NCI-H1092 (cell line): ENCODE measurements around the gene SLC11A2.
"Not testable (repeated sequence)": the region's sequence is repeated elsewhere in the genome, so short reads cannot be mapped to it uniquely, and the experiment has no call there.

Experiments used
- DNase-seq: peaks from one replicate; lab custom pipeline; 2025; lab: John Stamatoyannopoulos, UW

Gene SLC11A2

DNA sequence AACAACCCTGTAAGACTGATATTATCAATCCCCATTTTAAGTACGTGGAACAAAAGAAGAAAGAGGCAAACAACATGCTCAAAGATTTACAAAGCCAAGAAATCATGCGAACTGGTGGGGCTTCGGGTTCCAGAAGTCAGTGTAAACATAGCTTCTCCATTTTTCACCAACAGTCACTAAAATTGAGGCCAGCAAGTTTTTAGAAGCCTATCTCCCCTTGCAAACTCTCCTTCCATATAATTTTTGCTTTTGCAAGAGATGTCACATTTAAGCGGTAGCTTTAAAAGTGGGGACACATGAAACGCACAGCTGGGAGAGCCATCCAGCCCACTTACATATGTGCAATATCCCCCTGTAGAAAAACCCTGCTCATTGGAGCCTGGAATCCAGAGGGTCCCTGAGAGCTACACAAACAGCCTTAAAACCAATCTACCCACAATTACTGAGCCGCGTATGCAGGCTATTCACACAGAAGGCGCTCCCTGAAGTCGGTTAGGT, 797 bp downstream of the SLC11A2 start:
- DNase-seq = peak; percentile 40

DNA sequence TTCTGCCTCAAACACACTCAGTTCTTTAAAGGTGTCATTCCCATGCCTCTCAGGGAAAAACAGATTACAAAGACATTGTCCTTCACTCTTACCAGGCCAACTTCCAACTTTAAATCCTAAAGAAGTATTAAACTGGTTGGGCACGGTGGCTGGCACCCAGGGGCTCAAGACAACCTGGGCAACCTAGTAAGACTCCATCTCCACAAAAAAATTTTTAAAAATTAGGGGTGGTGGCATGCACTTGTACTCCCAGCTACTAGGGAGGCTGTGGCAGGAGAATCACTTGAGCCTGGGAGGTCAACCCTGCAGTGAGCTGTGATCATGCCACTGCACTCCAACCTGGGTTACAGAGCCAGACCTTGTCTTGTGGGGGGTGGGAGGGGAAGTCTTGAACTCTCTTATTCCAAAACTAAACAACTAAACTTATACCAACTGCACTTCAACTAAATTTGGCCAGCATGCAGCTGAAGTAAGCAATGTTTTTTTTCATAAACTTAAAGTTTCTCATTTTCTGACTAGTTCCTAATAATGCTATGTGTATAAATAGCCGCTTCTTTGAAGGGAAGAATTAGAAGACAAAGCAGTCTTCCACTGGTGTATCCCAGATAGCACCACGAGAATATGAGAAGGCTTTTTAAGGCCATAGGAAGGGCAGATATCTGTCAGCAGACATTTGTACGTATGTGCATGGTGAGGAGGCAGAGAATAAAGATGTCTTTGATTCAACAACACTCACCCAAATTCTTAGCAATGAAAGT, 2.4 kb downstream of the SLC11A2 start:
- DNase-seq = no peak

DNA sequence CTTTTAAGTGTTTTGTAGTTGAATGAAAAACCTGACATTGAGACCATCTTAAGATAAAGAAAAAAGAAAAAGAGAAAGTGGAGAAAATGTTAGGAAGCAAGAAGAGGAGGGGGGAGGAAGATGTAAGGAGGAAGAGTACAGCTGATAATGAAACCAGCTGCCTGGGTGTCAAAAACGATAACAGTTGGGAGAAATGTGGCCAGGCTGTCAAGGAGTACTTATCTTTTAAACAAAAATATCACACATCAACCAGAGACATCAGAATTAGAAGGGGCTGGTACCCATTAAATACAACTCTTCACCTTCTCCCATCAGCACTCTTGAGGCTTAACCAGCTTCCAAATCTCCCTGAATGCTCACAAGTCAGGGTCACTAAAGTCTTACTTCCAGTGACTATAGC, 4.5 kb downstream of the SLC11A2 start:
- DNase-seq = no peak

DNA sequence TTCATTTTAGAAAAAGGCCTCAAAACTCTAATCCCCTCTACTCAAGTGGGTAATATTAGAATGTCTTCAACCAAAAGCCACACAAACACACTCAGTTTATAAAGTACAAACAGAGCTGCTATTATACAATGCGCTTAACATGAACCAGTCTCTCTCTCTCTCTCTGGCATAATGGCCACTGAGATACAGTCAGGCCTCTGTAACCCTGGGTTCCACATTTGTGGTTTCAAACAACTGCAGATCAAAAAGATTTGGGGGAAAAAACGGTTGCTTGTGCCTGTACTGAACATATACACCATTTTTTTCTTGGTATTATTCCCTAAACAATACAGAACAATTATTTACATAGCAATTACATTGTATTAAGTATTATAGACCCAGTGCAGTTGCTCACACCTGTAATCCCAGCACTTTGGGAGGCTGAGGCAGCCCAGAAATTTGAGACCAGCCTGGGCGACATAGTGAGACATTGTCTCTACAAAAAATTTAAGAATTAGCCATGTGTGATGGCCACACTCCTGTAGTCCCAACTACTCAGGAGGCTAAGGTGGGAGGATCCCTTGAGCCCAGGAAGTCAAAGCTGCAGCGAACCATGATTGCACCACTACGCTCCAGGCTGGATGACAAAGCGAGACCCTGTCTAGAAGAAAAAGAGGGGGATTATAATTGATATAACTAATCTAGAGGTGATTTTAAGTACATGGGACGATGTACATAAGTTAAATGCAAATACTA, 5.6 kb downstream of the SLC11A2 start:
- no peak for DNase-seq

DNA sequence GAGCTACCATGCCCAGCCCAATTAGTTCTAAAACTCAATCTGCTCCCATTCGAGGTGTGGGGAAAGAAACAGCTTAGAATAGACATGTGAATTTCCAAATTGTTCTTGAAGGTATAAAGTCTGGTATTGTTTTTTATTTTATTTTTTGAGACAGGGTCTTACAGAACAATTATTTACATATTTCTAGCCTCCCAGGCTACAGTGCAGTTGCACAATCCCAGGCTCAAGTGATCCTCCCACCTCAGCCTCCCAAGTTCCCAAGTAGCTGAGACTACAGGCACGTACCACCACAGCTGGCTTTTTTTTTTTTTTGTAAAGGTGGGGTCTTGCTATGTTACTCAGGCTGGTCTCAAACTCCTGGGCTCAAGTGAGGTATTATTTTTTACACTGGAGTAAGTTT, 6.3 kb downstream of the SLC11A2 start:
- no peak for DNase-seq

DNA sequence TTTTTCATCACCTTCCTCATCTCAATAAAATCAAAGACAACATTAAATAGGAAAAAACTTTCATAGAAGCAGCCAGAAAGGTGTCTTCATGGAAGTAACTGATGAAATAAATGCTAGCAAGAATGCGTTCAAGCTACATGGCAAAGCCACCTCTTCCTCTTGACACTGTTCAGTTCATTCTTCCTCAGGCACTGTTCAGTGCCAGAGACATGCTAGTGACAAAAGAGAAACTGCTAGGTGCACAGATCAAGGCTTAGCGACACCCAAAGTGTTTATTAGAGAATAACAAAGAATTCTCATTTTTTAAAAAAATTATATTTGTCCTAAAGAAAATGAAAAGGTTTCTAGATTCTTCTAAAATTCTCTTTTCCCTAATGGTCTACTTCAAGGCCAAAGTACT, 7.2 kb downstream of the SLC11A2 start:
- no peak for DNase-seq

DNA sequence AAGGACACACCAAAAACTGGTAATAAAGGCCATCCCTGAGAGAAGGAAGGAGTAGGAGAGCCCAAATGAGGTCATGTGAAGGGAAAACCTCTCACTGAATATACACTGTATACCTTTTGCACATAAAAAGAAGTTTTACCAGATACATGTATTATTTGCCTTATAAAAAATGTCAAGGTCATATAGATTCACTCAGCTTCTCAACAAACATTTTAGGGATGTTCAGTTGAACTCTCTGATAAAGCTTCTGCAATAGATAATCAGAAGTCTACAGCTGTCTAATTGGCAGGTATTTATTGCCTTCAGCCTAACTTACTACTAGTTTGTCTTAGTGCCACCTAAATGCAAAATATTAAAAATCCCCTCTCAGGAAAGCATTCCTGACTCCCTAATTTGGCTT, 8.7 kb downstream of the SLC11A2 start:
- DNase-seq = no peak

DNA sequence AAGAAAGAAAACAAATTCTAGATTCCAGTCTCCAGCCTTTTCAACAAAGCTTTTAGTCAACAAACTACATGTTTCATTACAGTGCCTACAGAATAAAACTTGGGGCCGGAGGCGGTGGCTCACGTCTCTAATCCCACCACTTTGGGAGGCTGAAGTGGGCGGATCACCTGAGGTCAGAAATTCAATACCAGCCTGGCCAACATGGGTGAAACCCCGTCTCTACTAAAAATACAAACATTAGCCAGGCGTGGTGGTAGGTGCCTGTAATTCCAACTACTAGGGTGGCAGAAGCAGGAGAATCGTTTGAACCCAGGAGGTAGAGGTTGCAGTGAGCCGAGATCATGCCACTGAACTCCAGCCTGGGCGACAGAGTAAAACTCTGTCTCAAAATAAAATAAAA, 11.7 kb downstream of the SLC11A2 start:
- DNase-seq = not testable (repeated sequence)

DNA sequence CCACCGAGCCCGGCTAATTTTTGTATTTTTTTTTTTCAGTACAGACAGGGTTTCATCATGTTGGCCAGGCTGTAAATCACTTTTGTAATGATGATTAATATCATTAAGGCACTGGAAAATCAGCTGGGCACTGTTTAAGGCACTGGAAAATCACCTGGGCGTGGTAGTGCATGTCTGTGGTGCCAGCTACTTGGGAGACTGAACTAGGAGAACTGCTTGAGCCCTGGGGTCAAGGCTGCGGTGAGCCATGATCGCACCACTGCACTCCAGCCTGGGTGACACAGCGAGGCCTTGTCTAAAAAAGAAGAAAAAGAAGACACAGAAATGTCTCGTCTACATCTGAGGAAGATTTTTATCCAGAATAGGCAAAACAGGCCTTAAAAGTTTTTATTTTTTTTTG, 12.7 kb downstream of the SLC11A2 start:
- DNase-seq = no peak

DNA sequence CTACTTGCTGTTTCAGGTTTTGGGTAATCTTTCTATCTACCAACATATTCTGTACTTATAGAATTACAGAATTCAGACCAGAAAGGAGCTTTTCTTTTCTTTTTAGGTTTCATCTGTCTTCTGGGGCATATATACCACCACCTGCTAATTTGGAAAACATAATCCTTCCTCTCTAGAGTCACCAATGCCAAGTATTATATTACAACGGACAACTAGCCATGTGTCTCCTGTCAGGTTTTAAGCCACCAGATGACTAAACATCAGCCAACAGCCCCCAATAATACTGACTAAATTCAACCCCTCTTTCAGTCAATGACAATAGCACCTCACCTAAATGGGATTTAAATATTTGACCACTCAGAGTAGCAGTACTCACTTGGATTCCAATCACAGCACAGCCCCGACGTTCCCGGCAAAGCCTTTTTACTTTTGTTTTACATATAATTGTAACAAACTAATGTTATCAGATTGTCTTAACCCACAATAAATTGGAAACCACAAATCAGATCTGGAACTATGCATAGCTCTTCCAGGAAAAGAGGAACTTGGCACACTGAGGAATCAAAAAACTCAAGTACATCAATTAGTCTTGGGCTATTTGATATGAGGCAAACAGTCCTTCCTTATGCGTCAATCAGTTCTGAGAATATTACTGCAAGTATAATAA, 13.5 kb downstream of the SLC11A2 start:
- no peak for DNase-seq

DNA sequence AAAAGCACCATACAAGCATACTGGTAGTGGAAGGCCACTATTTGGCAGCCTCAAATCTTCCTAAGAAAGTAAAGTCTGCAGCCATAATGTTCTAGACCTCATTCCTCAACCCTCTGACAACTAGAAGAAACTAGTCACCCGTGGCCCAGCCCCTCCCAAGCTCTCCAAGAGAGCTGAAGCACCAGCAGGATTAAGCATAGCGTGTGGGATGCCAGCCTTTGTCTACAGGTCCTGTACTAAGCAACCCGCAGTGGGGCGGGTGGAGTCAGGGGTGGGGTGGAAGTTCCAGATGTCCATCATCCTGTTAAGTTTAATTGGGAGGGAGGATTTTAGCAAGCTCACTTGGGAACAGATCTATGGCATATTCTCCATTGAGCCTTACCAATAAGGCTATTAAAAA, 14.2 kb downstream of the SLC11A2 start:
- no peak for DNase-seq

DNA sequence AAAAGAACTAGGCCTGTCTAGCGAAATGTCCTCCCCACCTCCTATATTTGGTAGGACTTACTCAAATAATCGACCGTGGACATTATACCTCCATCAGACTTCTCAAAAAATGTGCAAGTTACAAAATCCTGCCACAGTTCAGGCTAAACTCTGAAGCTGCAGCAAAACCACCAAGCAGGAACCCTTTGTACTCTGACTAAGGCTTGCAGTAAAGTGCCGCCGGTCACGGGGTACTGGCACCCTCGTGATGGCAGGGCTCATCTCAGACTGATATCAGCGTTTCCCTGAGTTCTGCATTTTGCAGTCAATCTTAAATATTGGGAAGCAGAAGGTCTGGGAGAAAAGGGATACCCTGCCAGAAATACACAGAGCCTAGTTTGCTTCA, 17.1 kb downstream of the SLC11A2 start:
- DNase-seq = no peak

DNA sequence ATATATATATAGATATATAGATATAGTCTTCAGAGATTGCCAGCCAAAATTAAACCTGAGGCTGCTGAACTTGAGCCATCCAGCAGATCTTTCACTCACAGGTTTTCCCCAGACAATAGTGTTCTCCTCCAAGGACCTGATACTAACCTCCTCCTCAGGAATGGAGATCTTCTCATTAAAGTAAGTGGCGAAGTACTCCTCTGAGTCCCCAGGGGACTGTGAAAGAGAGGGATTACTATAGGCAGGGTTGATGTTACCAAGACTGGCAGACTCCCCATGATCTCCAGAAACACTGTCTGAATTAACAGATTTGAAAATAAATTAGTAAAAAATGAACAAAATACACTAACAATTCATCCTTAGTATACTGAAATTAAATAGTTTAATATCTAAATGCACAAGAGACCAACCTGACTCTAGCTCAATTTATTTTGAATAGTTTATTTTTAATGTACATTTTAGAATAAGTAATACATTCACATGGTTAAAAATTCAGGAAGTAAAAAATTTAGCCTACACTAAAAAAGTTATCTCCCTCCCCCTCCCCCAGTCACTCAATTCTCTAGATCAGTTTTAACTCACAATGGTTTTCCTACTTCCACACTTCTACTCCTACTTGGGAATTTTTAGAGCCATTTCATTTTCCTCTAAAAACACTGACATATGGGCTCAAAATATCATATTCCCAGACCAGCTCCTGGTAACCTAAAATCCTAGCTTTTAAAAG, 17.7 kb downstream of the SLC11A2 start:
- no peak for DNase-seq

DNA sequence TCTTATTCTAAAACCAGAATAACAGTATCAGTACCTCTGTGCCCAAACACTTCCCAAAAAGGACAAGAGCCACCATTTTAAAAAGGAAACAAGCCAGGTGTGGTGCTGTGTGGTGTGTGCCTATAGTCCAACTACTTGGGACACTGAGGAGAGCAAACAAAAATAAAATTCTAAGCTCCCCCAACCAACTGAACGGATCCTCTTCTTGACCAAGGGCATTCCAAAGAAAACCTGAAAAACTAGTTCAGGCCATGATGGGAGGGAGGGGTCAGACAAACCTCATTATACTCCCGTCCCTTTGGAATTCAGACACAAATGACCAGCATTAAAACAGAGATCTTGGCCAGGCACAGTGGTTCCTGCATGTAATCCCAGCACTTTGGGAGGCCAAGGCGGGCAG, 20.5 kb downstream of the SLC11A2 start:
- DNase-seq = no peak

DNA sequence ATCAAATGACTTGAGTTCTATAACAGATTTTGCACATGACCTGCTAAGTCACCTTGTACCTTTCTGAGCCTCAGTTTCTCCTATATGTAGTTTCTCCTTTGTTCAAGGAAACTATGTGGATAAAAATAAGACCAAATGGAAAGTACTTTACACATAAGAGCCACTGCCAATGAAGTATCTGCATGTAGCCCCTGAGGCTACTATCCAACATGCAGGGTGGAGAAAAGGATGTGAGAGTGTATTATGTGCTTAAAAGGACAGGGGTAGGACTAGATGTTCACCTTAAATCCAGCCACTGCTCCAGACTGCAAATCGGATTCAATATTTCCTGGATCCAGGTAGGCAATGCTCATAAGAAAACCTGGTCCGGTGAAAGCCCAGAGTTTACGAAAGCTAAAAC, 21.2 kb downstream of the SLC11A2 start:
- DNase-seq = no peak

DNA sequence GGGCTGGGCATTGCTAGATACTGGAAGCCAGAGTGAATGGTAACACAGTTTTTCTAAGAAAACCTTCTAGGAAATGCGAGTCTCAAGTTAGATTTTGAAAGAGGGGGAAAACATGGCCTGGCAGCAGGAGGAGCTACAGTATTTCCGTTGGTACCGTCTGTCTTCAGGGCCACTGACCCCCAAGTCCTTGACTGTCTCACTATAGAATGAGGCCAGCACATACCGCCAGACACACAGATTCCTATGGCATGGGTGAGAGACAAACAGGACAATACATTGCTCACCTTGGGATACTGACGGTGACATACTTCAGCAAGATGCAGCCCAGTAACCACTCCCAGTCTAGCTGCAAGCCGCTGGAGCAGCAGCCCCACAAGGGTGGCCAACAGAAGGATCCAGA, 21.7 kb downstream of the SLC11A2 start:
- no peak for DNase-seq

DNA sequence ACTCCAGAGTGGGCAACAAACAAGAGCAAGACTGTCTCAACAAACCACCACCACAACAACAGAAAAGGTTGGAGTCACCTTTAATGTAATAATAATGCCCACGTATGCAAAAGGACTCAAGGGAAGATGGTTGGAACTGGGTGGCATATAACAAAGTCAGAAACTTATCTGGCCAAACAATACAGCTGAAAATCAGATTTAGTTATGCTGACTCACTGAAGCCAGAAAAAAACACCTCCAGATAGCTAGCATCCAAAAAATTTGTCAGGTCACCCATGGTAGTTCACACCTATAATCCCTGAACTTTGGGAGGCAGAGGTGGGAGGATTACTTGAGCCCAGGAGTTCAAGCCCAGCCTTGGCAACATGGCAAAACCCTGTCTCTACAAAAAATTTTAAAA, 24.4 kb downstream of the SLC11A2 start:
- no peak for DNase-seq

DNA sequence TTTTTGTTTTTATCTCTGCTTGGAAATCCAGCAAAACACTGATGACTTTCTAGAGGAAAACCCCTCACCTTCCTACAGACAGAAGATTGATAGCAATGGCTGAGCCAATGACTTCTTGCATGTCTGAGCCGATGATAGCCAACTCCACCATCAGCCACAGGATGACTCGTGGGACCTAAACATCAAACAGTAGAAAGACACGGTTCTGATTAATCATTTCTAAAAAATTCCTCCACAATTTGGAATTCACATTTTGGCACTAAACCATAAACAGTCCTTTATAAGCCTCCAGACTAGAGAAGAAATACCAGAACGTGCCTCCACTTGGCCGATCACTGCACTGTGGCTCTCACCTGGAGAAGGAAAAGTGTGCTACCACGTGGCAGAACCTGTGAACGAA, 25.9 kb downstream of the SLC11A2 start:
- DNase-seq = no peak

DNA sequence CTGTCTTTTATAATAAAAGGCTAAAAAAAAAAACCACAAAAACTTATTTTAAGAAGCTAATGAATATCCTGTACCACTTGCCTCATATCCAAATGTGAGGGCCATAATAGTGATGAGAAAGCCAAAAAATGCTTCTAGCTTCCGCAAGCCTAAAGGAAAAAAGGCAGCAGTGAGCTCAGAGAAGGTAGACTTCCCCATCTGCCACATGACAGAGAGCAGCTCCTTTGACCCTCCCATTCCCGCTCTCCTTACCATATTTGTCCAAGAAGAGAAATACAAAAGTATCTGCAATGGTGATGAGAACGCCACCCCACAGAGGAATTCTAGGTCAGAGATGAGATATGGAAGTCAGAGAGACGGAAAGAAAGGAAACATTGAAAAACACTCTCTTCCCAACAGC, 27.1 kb downstream of the SLC11A2 start:
- DNase-seq = no peak

DNA sequence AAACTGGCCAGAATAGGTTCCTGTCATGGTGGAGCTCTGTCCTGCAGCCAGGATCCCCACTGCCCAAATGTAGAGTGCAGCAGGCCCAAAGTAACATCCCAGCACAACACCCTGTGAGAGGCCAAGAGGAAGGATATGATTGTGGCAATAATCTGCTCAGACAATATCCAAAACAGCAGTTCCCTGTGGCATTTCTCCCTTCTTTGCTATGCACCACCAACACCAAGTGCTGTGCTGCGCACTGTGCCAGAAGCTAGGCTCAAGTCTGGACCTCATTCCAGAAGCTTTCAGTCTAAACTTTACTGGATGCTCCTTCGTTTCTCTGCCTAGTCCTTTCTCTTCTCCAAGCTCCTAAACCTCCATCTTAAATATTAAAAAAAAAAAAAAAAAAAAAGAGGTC, 33.4 kb downstream of the SLC11A2 start:
- no peak for DNase-seq

DNA sequence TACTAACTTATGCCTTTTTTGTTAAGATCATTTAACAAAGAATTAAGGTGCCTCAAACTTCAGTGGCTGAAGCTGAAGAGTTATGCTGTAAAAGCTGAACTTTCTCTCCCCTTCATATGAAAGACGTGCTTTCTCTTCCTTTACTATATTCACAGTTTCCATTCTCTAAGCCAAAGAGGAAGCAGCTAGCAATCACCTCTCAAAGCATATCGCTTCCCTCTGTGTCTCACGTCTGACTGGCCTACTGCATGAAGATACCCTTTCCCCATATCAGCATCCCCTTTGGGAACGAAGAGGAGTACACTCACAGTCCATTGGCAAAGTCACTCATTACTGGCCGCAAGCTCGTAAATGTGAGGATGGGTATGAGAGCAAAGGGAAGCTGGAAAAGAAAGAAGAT, 34.9 kb downstream of the SLC11A2 start:
- no peak for DNase-seq

DNA sequence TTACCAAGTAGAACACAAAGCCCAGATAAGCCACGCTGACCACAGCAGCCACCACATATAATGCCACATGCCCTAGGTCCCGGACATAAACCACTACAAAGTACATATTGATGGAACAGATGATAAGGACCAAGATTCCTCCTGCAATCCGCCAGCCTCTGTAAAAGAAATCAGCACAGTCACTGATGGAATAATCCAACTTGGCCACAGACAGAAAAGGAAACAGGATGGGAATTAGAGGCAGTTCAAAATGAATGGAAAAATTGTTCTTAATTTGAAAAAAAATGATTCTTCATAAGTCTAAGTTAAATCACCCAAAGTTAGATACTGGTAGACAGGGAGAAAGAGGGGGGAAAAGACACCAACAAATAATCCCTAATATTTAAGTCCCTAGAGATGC, 35.4 kb downstream of the SLC11A2 start:
- no peak for DNase-seq
